NK-92 treated with Interleukin-12 subunit alpha and Interleukin-12 subunit beta, amount 100 ng/mL, for 24 hours (cell line): ENCODE data around the gene KNOP1.
"Not testable (repeated sequence)": the region's sequence is repeated elsewhere in the genome, so short reads cannot be mapped to it uniquely, and the experiment has no call there.

Source experiments
- DNase-seq: peaks from one replicate; lab custom pipeline; 2025; lab: John Stamatoyannopoulos, UW

KNOP1 gene

DNA sequence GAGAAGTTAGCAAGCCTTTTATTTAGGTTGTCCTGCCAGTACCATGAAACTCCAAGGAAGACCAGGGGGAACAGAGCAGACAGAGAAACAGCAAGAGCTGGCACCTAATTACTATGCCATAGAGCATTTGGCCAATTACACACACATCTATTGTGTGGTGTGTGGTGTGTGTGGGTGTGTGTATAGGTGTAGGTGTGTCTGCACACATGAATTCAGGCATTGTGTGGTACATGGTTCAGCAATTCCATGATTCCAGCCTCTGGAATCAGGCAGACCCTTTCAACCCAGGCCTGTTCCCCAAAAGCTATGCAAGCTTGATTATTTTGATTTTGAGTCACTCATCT, 25.8 kb upstream of the KNOP1 start:
- no peak for DNase-seq

DNA sequence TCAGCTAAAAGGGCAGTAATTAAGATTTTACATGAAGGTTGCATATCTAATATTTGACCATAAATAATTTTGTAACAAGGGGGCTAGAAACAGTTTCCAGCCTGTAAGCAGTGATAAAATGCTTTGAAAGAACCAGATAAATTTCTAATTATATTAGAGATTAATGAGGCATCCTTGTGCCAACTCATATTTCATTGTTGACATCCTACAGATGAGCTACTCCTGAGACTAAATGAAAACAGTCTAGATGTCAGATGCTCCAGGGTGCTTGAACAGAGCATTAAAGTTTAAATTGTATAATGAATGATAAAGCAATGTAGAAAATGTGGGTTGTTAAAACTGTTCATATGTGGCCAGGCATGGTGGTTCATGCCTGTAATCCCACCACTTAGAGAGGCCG, 23.3 kb upstream of the KNOP1 start:
- DNase-seq = no peak

DNA sequence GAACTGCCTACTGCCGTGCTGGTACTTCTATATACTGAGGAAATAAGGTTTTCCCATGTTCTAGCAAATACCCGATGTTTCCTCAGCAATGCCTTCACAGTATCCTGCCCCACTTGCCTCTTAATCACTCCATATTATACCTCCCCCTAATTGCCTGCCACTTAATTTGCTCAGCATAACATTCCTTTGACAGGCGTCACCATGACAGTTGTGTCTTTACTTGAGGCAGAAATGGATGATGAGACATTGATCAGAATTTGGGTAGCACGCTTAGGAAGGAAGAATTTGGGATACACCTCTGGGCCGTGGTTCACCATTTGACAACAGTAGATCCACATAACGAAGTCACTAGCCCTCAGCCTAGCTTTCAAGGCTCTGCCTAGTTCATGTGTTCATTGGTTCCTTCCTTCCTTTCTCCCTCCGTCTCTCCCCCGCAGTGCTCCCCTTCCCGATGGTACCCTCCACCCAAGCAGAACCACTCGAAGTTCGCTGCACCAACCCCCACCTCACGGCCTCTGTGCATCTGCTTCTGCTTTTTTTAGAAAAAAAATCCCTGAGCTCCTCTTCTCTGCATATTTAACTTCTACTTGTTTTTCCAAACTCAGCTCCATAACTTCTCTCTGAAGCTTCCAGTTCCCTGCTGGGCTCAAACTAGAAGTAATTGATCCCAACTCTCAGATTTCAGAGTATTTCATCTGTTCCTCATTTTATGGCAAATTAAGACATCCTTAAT, 19.4 kb upstream of the KNOP1 start:
- DNase-seq = no peak

DNA sequence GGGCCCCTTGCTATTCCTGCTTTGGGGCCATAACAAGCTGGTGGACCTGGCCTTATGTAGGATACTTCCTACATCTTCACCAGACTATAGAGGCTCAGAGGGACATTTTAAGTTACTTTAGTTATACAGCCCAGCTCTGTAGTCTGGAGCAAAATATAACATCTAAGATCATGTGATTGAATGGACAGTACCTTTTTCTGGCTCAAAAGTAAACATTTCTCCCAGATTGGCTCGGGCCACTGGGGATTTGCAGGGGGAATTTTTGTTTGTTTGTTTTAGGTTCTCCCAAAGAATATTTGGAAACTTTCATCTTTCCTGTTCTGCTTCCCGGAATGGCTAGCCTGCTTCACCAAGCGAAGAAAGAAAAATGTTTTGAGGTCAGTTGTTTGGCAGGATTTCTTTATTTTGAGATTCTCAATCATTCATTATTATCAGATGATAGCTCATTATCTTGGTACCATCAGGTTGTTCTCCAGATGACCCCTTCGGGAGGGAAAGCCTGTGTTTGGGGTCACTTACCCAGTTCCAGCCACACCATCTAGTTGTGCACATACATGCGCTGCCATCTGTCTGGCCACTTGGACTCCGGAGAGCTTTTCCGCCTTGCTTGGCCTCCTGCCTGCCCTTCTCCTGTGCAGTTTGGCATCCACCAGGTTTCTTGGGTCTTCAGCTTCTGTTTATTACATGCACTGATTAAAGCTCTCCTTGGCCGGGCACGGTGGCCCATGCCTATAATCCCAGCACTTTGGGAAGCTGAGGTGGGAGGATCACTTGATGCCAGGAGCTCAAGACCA, 17.2 kb upstream of the KNOP1 start:
- no peak for DNase-seq

DNA sequence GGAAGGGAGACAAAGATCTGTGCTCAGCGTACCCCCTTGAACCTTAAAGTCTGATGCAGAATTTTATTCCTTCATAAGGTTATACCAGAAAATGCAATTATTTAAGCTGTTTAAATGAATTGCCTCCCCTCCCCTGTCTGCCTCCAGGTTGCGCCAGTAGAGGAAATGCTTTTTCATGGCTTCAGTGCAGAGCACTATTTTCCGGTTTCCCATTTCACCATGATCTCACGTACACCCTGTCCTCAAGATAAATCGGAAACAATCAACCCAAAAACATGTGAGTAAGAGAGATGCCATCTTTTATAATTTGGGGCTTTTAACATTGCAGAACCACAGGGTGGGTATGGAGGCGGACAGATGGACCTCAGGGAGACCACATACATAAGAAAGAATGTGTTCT, 15.5 kb upstream of the KNOP1 start:
- no peak for DNase-seq

DNA sequence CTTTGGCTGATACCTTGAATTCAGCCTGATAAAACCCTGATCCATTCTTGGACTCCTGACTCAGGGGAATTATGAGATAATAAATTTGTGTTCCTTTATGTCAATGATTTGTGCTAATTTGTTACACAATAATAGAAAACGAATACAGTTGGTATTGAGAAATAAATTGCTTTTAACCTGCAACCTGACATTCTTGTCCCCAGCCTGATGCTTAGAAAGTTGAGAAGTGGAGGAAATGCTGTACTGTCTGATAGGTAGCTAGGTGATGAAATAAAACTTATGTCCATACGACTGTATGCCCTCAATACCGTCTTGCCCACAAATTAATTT, 10.6 kb upstream of the KNOP1 start:
- no peak for DNase-seq

DNA sequence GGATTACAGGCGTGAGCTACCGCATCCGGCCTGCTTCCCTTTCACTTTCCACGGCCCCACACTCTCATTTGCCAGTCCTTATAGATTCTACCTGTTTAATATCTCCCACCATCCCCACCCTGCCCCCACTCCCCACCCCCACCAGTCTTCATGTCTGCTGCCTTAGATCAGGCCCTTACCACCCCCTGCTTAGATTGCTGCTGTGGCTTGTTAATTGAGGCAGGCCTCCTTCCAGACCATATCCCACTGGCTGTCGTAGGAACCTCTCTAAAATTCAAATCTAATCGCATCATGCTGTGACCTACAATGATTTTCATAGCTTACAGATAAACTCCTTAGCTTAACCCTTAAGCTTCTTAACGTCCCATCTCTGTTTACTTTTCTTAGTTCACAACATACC, 5.0 kb upstream of the KNOP1 start:
- DNase-seq = no peak

DNA sequence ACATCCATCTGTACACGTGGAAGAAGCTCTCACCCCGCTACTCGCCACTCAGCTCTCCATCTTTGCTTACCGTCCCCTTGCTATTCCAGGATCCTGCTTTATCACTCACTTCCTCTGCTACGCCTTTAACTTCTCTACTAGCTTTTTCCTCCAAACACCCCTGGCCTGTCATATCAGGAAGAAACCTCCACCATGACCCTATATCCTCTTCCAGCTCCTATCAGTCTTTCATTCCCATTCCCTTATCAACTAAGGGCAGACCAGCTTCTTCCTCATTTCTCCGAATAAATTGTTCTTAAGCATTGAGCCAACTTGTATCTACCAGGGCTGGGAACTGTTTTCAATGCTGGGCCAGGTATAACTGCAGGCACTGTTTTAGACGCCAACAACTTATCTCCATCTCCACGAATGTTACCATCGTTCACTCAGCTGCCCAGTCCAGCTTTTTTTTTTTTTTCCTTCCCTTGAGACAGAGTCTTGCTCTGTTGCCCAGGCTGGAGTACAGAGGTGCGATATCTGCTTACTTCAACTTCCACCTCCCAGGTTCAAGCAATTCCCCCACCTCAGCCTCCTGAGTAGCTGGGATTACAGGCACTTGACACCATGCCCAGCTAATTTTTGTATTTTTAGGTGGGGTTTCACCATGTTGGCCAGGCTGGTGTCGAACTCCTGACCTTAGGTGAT, 4.4 kb upstream of the KNOP1 start:
- DNase-seq = no peak

DNA sequence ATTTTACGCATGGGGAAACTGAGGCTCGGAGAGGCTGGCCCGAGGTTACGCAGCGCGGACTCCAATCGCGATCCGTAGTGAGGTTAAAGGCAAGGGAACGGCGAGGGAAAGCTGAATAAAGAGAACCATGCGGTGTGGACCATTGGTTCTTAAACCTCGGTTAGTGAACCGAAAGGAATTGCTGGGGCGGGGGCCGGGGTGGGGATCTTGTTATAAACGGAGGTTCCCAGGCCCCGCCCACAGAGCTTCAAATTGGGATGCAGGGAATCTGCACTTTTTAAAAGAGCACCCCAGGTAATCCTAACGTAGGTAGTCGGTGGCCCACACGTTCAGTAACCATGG, 568 bp upstream of the KNOP1 start:
- DNase-seq = no peak

DNA sequence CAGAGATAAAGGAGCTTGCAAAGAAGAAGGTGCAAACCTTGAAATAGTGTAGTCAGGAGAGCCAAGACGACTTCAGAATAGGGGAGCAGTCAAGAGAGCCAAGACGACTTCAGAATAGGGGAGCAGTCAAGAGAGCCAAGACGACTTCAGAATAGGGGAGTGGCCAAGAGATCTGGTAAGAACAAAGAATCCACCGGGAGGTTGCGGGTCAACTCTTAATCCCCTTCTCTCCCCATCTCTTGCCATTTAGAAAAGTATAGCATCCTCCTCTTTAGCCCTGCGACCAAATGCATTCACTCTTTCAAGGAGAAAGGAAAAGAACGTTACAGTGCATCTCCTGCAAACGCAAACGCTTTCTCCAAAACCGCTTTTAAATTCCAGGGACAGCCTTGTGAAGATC, 713 bp downstream of the KNOP1 start:
- no peak for DNase-seq

DNA sequence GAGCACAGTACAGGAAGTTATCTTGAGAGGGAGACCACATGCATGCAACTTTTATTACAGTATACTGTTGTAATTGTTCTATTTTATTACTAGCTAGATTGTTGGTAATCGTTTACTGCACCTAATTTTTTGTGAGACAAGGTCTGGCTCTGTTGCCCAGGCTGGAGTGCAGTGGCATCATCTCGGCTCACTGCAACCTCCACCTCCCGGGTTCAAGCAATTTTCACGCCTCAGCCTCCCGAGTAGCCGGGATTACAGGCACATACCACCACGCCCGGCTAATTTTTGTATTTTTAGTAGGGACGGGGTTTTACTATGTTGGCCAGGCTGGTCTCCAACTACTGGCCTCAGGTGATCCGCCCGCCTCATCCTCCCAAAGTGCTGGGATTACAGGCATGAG, 1.3 kb downstream of the KNOP1 start:
- DNase-seq = not testable (repeated sequence)

DNA sequence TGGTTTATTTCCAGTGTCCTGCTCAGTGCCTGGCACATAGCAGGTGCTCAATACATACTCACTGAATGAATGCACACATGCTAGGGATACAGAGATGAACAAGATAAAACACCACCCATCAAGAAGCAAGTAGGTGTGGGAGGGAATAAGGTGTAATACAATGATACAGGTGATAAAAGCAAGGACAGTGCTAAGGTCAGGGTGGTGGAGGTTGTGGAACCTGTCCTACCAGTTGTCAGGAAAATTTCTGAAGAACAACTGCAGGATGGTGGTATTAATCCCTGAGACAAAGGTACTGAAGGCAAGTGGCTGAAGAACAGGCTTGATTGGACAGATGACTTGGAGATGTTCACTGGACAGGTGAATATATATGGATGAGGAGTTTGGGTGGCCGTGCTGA, 1.8 kb downstream of the KNOP1 start:
- DNase-seq = no peak

DNA sequence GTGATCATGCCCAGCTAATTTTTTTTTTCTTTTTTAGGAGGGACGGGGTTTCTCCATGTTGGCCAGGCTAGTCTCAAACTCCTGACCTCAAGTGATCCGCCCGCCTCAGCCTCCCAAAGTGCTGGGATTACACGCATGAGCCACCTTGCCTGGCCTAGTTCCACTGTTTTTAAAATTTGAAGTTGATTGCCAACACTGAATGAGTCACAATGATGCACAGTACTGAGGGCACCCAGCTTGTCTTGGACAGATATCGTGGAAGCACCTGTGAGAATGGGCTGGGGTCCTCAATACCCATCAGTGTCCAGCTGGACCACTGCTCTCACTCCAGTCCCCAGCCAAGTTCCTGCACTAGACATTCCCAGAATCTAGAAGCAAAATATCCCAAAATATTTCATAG, 2.5 kb downstream of the KNOP1 start:
- no peak for DNase-seq

DNA sequence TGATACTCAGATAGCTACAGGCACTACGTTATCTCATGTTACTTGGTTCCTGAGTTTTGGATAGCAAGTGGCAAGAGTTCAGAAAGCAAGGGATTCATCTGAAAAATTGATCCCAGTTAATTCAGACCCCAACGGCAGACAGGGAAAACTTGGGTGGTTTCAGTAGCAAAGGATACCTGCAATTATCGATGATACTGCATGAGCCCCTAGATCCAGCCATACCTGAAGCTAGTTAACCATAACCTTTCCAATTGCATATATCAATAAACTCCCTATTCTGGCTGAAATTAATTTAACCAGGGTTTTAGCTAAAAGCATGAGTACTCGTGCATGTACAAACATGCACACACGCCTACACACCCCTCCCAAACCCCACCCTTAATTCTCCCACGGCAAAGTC, 4.3 kb downstream of the KNOP1 start:
- DNase-seq = no peak

DNA sequence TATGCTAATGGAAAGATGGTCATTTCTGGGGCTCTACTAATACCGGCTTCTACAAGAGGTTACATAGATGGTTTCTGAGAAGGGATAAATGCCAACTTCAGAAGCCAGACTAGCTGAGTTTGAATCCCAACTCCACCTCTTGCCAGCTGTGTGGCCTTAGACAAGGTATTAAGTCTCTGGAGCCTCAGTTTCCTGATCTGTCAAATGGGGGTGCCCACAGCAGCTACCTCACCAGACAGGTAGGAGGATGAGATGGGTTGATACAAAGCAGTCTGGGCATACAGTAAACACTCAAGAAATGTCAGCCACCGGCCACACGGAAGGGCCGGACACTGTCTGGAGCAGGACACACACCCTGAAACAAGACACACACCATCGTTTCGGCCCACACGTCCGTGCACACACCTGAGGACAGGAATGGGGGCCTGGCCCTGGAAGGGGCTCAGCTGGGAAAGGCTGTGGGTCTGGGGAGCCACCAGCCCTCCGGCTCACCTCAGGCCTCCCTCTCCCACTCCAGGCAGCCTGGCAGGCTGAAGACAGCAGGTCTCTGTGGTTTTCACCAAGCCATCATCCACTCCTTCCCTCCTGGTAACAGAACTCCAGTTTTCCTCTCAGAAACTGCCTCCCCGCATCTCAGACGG, 5.5 kb downstream of the KNOP1 start:
- no peak for DNase-seq

DNA sequence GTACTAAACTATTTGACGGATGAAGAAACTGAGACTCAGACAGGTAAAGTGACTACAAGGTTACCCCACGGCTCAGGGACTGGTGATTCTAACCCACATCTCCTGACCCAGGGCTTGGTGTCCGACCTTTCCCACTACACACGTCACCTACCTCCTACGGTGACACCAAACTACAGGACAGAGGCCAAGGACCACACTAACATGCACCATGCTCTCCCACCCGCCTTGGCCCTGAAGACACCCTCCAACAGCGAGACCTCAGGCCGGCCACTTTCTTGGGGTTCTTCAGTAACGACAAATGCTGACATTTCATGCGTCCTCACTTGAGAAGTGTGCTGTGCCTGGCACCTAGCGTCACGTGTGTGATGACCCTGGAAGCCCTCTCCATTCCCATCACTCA, 6.4 kb downstream of the KNOP1 start:
- no peak for DNase-seq

DNA sequence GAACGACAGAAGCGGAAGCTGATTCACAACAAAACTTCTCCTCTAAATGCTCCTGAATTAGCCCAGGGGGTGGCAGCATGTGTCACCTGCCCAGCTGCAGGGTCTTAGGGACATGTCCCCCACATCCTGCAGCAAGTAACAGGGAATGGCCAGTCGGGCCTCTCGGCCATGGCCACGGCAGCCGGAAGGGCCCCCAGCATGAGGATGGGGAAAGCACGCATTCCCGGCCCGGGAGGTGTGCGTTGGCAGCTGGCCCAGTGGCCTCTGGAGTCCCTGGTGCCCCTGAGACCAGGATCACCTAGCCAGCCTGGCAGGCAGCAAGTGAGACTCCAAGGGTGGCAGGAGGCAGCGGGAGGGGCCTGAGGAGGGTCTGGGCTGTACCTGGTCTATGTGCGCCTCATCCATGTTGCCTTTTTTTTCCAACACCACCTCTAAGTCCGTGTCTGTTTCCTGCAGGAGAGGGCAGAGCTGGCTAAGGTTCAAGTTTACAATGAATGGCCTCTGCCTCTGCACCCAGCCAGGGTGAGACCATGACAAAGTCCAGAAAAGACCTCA, 7.0 kb downstream of the KNOP1 start:
- DNase-seq = no peak

DNA sequence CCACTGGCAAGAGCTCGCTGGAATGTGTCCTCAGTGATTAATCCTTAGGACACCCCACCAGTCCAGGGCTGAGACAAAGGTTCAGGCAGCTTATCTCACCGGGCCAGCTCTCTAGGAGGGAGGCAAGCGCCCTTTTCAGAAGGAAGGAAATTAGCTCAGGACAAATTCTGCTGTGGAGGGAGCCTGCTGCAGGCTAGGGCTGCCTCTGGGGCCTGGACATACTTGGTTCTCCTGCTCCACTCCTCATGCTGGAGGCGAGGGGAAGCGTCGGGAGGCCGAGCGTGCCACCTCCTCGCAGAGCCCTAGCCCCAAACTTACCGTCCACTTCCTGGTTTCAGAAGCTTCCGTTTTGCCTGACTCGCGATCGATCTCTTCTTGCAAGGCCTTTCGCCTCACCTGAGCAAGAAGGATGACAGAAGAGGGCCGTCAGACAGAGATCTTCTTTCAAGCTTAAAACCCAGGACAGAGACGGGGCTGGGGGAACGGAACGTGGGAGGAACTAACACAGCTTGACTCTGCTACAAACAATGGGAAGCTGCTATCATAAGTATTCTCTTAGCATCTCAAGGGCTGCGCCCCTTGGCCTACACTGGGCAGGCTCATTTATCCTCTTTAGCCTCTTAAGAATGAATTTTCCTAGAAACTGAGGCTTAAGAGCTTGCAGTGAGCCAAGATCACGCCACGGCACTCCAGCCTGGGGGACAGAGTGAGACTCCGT, 7.7 kb downstream of the KNOP1 start:
- no peak for DNase-seq

DNA sequence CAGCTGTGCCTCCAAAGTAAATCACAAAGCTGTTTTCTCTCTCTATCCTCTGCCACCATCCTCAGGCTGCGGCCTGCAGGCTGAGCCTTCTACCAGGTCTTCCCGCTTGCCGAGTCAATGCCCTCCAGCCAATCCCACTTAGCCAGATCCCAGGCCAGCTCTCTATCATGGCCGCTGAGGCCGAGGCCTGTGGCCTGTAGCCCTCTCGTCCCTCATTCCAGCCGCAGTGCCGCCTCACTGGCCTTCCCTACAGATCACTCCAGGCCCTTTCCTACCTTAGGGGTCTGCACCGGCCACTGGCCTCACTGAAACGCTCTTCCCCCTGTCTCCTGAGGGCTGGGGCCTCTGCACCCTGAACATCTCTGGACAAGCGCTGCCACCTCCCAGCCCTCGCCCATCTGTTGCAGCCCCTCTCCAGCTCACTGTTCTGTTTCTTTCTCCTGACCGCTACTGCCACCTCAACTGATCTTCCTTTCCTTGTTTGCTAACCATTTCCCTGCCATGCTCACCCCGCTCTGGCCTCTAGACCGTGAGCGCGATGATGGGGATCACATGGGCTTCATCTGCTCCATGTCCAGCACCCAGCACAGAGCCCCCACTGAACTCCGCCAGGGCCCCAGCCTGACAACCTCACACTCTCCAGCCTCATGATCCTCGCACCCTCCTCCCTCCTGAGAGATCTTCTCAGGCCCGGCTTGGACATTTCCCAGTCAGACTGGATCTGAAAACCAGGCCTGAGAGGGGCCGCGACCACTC, 8.5 kb downstream of the KNOP1 start:
- DNase-seq = no peak

DNA sequence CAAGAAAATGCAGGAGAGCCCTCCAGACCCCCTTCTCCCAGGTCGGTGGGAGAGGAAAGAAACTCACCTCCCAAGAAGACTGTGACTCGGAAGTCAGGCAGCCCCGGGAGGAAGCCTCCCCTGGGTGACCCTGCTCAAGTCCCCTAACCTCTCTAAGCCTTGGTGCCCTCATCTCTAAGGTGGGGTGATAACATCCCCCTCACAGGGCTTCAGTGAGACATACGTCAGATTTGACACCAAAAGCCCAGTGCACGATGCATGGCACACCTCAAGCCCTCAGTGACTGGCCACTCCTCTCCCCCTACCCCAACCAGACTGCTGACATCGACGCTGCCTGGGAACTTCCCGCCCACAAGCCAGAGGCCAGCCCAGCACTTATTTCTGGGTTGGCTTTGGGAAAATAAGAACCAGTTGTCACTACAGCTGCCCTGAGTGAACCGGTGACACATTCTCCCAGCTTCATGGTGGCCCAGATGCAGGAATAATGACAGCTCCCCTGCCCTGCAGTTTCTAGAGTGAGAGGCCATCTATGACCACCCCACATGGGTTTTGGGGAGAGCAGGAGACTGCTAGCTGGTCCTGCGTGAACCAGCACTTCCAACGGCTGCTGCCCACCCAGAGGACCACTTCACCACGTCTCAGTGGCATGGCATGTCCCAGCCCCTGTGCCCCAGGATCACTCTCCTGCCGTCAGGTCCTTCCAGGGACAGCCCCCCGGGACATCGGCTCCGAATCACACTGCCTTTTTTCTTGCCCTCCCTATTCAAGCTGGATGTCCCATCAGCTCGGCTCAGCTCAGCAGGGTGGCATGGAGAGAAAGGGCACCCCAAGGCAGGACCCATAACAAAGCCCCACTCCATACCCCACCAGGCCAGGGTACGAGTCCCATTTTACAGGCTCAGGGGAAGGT, 9.5 kb downstream of the KNOP1 start:
- DNase-seq = no peak
